Epithelial cell of esophagus (primary cell): ENCODE results near the gene UBALD1.
A peak's percentile ranks its signal among the peaks of the same experiment; 100 is the strongest.

Source experiments
- DNase-seq: peaks from one replicate; pipeline ENCODE4 v3.0.0; 2010; ENCODE audit warnings: low read depth
- H3K4me3 ChIP-seq: 2 replicates; pipeline ENCODE4 v1.5.1; 2011; ENCODE audit warnings: mild to moderate bottlenecking, low read length, control low read depth
- CTCF ChIP-seq: IDR thresholded peaks from 2 replicates; pipeline ENCODE4 v1.5.1; 2011; ENCODE audit warnings: low read depth, mild to moderate bottlenecking, low read length, control low read depth, inconsistent platforms; ENCODE audit not compliant: insufficient read depth; ENCODE audit errors: missing control alignments

UBALD1 gene

GRCh38 chr16:4597174-4597573 lies 17.5 kb downstream of the UBALD1 start:
- no peak for TF ChIP-seq CTCF
- H3K4me3 ChIP-seq, result no peak overlapping the region
- DNase-seq, result peak; percentile 95

- no peak overlapping the region for H3K4me3 ChIP-seq
- TF ChIP-seq CTCF, result no peak
Observed at GRCh38 chr16:4594433-4595410, 20.0 kb downstream of the UBALD1 start.

GRCh38 chr16:4593086-4593485 lies 21.6 kb downstream of the UBALD1 start:
- no peak overlapping the region for H3K4me3 ChIP-seq
- no peak for TF ChIP-seq CTCF
- no peak for DNase-seq

More at GRCh38 chr16:4594433-4595410, 20.0 kb downstream of the UBALD1 start:
- DNase-seq, result no peak

- H3K4me3 ChIP-seq, result no peak overlapping the region
- no peak for DNase-seq
- no peak for TF ChIP-seq CTCF
Observed at GRCh38 chr16:4591706-4592470, 22.8 kb downstream of the UBALD1 start.

GRCh38 chr16:4591191-4591590 lies 23.5 kb downstream of the UBALD1 start:
- no peak for TF ChIP-seq CTCF
- no peak overlapping the region for H3K4me3 ChIP-seq

GRCh38 chr16:4588961-4589360 lies 25.7 kb downstream of the UBALD1 start:
- H3K4me3 ChIP-seq, result no peak overlapping the region
- no peak for DNase-seq
- TF ChIP-seq CTCF, result no peak

More at GRCh38 chr16:4591191-4591590, 23.5 kb downstream of the UBALD1 start:
- no peak for DNase-seq
